Measurements from ENCODE around the gene MED15. TPM values are rescaled to one million over a fixed set of nuclear protein-coding genes. Genes with fewer than 3 reads are reported as not detected.
"Not testable (repeated sequence)": the region's sequence is repeated elsewhere in the genome, so short reads cannot be mapped to it uniquely, and the experiment has no call there.

The MED15 gene
- total and polyA plus RNA-seq, 2 experiments from 2014 or later, result 45.1 to 45.3 TPM

DNA sequence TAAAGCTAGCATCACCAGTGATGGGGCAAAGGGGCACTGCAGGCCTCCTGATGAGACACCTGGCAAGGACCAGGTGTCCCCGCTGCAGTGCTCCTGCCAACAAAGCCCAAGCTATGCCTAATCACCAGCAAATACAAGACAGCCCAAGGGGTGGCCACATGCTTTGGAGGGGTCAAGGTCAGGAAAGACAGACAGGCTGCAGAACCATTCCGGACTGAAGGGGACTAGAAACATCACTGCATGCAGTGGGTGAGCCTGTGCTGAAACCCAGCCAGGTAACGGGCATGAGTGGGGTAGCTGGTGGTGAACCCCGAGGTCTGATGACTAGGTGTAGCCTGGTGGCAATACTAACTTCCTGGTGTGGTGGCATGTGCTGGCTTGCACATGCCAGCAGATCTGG lies 111.1 kb downstream of the MED15 start:
- Histone ChIP-seq H3K4me3 (no peak overlapping the region), H3K36me3 (no peaks in the 10 kb centered on the region), H3K9me3 (ENCODE audit: low read depth) (no peaks in the 10 kb centered on the region), H3K27me3 (no peaks in the 10 kb centered on the region), H3K27ac (no peak overlapping the region), H3K4me1 (ENCODE audit: low read depth) (peaks cover 8% of the 10 kb centered on the region)
- no peak for DNase-seq (ENCODE audit: low read depth in 1 of 2, low spot score in 1 of 2)
- TF ChIP-seq, protein P1, sequence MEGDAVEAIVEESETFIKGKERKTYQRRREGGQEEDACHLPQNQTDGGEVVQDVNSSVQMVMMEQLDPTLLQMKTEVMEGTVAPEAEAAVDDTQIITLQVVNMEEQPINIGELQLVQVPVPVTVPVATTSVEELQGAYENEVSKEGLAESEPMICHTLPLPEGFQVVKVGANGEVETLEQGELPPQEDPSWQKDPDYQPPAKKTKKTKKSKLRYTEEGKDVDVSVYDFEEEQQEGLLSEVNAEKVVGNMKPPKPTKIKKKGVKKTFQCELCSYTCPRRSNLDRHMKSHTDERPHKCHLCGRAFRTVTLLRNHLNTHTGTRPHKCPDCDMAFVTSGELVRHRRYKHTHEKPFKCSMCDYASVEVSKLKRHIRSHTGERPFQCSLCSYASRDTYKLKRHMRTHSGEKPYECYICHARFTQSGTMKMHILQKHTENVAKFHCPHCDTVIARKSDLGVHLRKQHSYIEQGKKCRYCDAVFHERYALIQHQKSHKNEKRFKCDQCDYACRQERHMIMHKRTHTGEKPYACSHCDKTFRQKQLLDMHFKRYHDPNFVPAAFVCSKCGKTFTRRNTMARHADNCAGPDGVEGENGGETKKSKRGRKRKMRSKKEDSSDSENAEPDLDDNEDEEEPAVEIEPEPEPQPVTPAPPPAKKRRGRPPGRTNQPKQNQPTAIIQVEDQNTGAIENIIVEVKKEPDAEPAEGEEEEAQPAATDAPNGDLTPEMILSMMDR (IDR thresholded peaks at IDR 0.05; ENCODE audit: low read depth, low read length), result no peak

DNA sequence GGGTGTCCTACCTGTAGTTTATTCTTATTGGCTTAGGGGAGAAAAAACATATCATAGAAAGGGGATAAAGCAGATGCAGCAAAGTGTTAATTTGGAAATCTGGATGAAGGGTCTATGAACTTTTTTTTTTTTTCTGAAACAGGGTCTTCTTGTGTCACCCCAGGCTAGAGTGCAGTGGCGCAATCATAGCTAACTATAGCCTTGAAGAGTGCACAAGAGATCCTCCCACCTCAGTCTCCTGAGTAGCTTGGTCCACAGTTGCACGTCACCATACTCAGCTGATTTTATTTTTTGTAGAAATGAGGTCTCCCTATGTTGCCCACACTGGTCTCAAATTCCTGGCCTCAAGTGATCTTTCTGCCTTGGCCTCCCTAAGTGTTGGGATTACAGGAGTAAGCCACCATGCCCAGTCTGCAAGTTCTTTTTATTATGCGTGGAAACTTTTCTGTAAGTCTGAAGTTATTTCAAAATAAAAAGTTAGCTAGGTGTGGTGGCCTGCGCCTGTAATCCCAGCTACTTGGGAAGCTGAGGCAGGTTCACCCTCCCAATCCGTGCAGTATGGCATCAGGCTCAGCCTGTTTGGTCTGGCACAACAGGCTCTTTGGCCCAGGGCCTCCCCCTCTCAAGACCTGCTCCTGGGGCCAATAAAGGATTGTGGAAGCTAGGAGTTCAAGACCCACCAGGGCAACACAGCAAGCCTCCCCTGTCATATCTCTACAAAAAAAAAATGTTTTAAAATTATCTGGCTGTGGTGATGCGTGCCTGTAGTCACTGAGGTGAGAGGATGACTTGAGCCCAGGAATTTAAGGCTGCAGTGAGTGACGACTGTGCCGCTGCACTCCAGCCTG lies 111.9 kb downstream of the MED15 start:
- Histone ChIP-seq H3K4me3 (no peak overlapping the region), H3K9me3 (ENCODE audit: low read depth) (no peaks in the 10 kb centered on the region), H3K27me3 (no peaks in the 10 kb centered on the region), H3K27ac (no peak overlapping the region), H3K4me1 (ENCODE audit: low read depth) (peaks cover 8% of the 10 kb centered on the region), H3K36me3 (no peaks in the 10 kb centered on the region)
- TF ChIP-seq, protein P1 (IDR thresholded peaks at IDR 0.05; ENCODE audit: low read depth, low read length), result no peak
- no peak for DNase-seq (ENCODE audit: low read depth in 1 of 2, low spot score in 1 of 2)

GRCh38 chr22:20619893-20620194 lies 112.4 kb downstream of the MED15 start:
- H3K36me3 ChIP-seq; H3K27ac ChIP-seq; DNase-seq (ENCODE audit: low read depth in 1 of 2, low spot score in 1 of 2); H3K4me3 ChIP-seq; H3K4me1 ChIP-seq (ENCODE audit: low read depth); H3K9me3 ChIP-seq (ENCODE audit: low read depth); H3K27me3 ChIP-seq: not testable (repeated sequence)

GRCh38 chr22:20621162-20621561 lies 113.8 kb downstream of the MED15 start:
- no peaks in the 10 kb centered on the region for H3K4me1 ChIP-seq (ENCODE audit: low read depth)
- DNase-seq (ENCODE audit: low read depth in 1 of 2, low spot score in 1 of 2), result no peak
- H3K9me3 ChIP-seq (ENCODE audit: low read depth), result no peaks in the 10 kb centered on the region
- H3K27me3 ChIP-seq, result no peaks in the 10 kb centered on the region
- no peaks in the 10 kb centered on the region for H3K36me3 ChIP-seq
- no peak overlapping the region for H3K27ac ChIP-seq
- H3K4me3 ChIP-seq, result no peak overlapping the region
- TF ChIP-seq, protein P1 (IDR thresholded peaks at IDR 0.05; ENCODE audit: low read depth, low read length), result no peak

DNA sequence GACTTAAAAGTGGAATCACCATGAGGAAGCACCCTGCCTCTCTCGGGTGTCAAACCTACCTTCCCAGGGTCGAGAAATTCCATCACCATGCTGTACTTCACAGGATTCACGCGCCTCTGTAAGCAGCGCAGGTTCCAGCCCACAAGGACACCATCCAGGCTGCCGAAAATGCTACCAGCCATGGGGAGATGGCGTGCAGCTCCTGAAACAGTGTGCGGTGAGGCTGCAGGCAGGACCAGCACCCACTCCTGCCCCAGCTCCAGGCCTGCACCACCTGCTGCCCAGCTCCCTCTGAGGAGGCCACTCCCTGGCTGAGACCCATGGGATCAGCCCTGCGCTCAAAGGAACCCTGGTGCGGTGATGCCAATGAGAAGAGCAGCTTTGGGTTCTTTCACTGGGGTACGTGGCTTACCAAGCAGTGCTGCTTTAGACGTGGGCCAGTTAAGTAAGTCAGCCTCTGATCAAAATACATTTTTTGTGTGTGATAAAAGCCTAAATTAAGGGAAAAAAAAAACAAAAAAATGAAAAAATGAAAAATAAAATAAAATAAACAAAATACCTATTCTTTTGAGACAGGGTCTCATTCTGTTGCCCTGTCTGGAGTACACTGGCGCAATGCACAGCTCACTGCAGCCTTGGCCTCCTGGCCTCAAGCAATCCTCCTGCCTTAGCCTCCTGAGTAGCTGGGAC lies 115.4 kb downstream of the MED15 start:
- no peak overlapping the region for H3K27ac ChIP-seq
- no peaks in the 10 kb centered on the region for H3K9me3 ChIP-seq (ENCODE audit: low read depth)
- no peaks in the 10 kb centered on the region for H3K36me3 ChIP-seq
- H3K4me3 ChIP-seq, result no peak overlapping the region
- H3K27me3 ChIP-seq, result no peaks in the 10 kb centered on the region
- TF ChIP-seq, protein P1 (IDR thresholded peaks at IDR 0.05; ENCODE audit: low read depth, low read length), result no peak
- H3K4me1 ChIP-seq (ENCODE audit: low read depth), result no peaks in the 10 kb centered on the region
- DNase-seq (ENCODE audit: low read depth in 1 of 2, low spot score in 1 of 2), result no peak

- no peak overlapping the region for H3K27ac ChIP-seq
- TF ChIP-seq, protein P1 (IDR thresholded peaks at IDR 0.05; ENCODE audit: low read depth, low read length), result no peak
- H3K27me3 ChIP-seq, result no peaks in the 10 kb centered on the region
- no peaks in the 10 kb centered on the region for H3K36me3 ChIP-seq
- no peaks in the 10 kb centered on the region for H3K9me3 ChIP-seq (ENCODE audit: low read depth)
- peak in 1 of 2 donors; percentile 6 for DNase-seq (ENCODE audit: low read depth in 1 of 2, low spot score in 1 of 2)
- no peak overlapping the region for H3K4me3 ChIP-seq
- H3K4me1 ChIP-seq (ENCODE audit: low read depth), result no peaks in the 10 kb centered on the region
Observed at GRCh38 chr22:20624161-20624616, 116.8 kb downstream of the MED15 start.

Measured in cardiac muscle cell (in vitro differentiated cells and primary cell).